HFFc6 (cell line): ENCODE results near the gene RBPJL. TPM values are rescaled to one million over a fixed set of nuclear protein-coding genes. Genes with fewer than 3 reads are reported as not detected.

Experiments used
- DNase-seq: peaks from one replicate; pipeline ENCODE4 v3.0.0-alpha.2; 2018
- H3K27ac Mint-ChIP-seq: 2 replicates; pipeline ENCODE4 v1.8.0; 2020; ENCODE audit warnings: mild to moderate bottlenecking, mixed read lengths
- H3K27me3 Mint-ChIP-seq: 2 replicates; pipeline ENCODE4 v1.8.0; 2021; ENCODE audit warnings: mild to moderate bottlenecking, moderate library complexity, mixed read lengths; ENCODE audit not compliant: insufficient read depth
- H3K36me3 Mint-ChIP-seq: 2 replicates; pipeline ENCODE4 v1.8.0; 2021; ENCODE audit warnings: low read depth, mixed read lengths
- H3K4me1 Mint-ChIP-seq: 2 replicates; pipeline ENCODE4 v1.8.0; 2020; ENCODE audit warnings: low read depth, mixed read lengths
- H3K4me3 Mint-ChIP-seq: 2 replicates; pipeline ENCODE4 v1.8.0; 2020; ENCODE audit warnings: mild to moderate bottlenecking, moderate library complexity, mixed read lengths
- H3K9me3 Mint-ChIP-seq: 2 replicates; pipeline ENCODE4 v1.8.0; 2020; ENCODE audit warnings: mild to moderate bottlenecking, mixed read lengths
- total RNA-seq, 6 experiments: library from RNA; stranded (reverse); fragmentation: NEBNext Ultra II Directional; extraction: Animal tissue kit (Norgen Biotek cat#: 25700); gene quantifications; 2 replicates in 1 of 6; 3 replicates in 5 of 6; pipeline ENCODE4 v1.2.3, GENCODE V29; 2021
- TF ChIP-seq, protein P1 (sequence below): fragments of 200-600 bp; sonication (generic); IDR thresholded peaks from 2 replicates; pipeline ENCODE4 v1.5.0; 2021; ENCODE audit warnings: antibody characterized with exemption, mild to moderate bottlenecking

The RBPJL gene
- total RNA-seq, 6 experiments from 2014 or later: not detected

DNA sequence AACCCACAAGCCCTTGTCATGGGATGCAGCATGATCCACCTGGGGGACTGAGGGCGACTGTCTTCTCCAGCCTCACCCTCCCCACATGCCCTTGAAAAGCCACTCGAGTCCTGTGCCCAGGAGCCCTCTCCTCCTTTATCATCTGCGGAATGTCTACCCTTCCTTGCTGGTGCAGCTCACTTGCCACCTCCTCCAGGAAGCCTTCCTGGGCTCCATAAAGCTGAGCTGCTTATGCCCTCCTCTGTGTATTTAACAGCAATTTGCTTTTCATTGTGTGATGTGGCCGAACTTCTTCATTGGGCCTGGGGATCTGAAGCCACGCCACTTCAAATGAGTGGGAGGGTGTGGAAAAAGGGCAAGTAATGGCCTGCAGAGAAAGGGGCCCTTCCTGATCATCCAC, 17.8 kb upstream of the RBPJL start:
- peaks cover 7% of the 10 kb centered on the region for H3K4me1 Mint-ChIP-seq
- TF ChIP-seq, protein P1, sequence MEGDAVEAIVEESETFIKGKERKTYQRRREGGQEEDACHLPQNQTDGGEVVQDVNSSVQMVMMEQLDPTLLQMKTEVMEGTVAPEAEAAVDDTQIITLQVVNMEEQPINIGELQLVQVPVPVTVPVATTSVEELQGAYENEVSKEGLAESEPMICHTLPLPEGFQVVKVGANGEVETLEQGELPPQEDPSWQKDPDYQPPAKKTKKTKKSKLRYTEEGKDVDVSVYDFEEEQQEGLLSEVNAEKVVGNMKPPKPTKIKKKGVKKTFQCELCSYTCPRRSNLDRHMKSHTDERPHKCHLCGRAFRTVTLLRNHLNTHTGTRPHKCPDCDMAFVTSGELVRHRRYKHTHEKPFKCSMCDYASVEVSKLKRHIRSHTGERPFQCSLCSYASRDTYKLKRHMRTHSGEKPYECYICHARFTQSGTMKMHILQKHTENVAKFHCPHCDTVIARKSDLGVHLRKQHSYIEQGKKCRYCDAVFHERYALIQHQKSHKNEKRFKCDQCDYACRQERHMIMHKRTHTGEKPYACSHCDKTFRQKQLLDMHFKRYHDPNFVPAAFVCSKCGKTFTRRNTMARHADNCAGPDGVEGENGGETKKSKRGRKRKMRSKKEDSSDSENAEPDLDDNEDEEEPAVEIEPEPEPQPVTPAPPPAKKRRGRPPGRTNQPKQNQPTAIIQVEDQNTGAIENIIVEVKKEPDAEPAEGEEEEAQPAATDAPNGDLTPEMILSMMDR: no peak
- no peaks in the 10 kb centered on the region for H3K9me3 Mint-ChIP-seq
- peaks cover 19% of the 10 kb centered on the region for H3K27me3 Mint-ChIP-seq
- H3K27ac Mint-ChIP-seq: no peak overlapping the region
- no peaks in the 10 kb centered on the region for H3K36me3 Mint-ChIP-seq
- no peak overlapping the region for H3K4me3 Mint-ChIP-seq
- no peak for DNase-seq

GRCh38 chr20:45289942-45290676, 16.5 kb upstream of the RBPJL start:
- Mint-ChIP-seq H3K9me3 (no peaks in the 10 kb centered on the region; the same call in 1 of the 2 replicates), H3K36me3 (no peaks in the 10 kb centered on the region), H3K4me3 (no peak overlapping the region), H3K4me1 (0 out of 2 replicates have a peak, but pooled peaks cover 4% of the 10 kb centered on the region), H3K27ac (no peak overlapping the region), H3K27me3 (peaks cover 20% of the 10 kb centered on the region)
- DNase-seq: no peak
- TF ChIP-seq, protein P1: no peak

GRCh38 chr20:45290677-45291355, 15.8 kb upstream of the RBPJL start:
- TF ChIP-seq, protein P1: peak; percentile 94
- Mint-ChIP-seq H3K9me3 (no peaks in the 10 kb centered on the region; the same call in 1 of the 2 replicates), H3K36me3 (no peaks in the 10 kb centered on the region), H3K27me3 (peaks cover 20% of the 10 kb centered on the region), H3K27ac (no peak overlapping the region), H3K4me3 (no peak overlapping the region), H3K4me1 (0 out of 2 replicates have a peak, but pooled peaks cover 4% of the 10 kb centered on the region)
- DNase-seq: peak; percentile 68

GRCh38 chr20:45291526-45291925, 15.1 kb upstream of the RBPJL start:
- TF ChIP-seq, protein P1: no peak
- H3K4me3 Mint-ChIP-seq: no peak overlapping the region
- H3K27ac Mint-ChIP-seq: no peak overlapping the region
- H3K27me3 Mint-ChIP-seq: peaks cover 23% of the 10 kb centered on the region
- DNase-seq: no peak
- no peaks in the 10 kb centered on the region; the same call in 1 of the 2 replicates for H3K9me3 Mint-ChIP-seq
- H3K4me1 Mint-ChIP-seq: 0 out of 2 replicates have a peak, but pooled peaks cover 4% of the 10 kb centered on the region
- H3K36me3 Mint-ChIP-seq: no peaks in the 10 kb centered on the region

DNA sequence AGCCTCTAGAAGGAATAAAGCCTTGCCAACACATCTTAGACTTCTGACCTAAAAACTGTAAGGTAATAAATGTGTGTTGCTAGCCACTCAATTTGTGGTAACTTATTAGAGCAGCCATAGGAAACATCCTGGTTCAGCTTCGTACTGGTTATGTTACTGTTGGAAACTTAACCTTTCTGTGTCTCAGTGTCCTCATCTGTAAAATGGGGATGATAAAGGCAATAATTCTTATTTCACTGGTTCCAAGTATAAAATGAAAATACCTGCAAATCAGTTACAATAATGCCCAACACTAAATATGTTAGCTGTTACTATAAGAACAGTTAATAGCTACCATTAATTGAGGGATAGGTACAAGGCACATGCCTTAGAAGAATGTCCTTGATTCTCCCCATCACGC, 14.3 kb upstream of the RBPJL start:
- Mint-ChIP-seq H3K27me3 (peaks cover 18% of the 10 kb centered on the region), H3K4me1 (0 out of 2 replicates have a peak, but pooled peaks cover 4% of the 10 kb centered on the region), H3K36me3 (no peaks in the 10 kb centered on the region), H3K9me3 (no peaks in the 10 kb centered on the region; the same call in 1 of the 2 replicates), H3K4me3 (no peak overlapping the region), H3K27ac (no peak overlapping the region)
- TF ChIP-seq, protein P1: no peak
- DNase-seq: no peak
